ENCODE measurements around the gene MPP2. TPM values are rescaled to one million over a fixed set of nuclear protein-coding genes. Genes with fewer than 3 reads are reported as not detected.

Gene MPP2
- total and polyA plus RNA-seq, 2 of the 13 experiments (the other 11 are each of a cell fraction or from before 2014, with no cell fraction given): 0.20 to 1.7 TPM

GRCh38 chr17:43892647-43892952, 14.7 kb downstream of the MPP2 start:
- no peaks in the 10 kb centered on the region for H3K79me2 ChIP-seq (ENCODE audit: insufficient read depth, low read length)
- no peak overlapping the region for H3K4me2 ChIP-seq (ENCODE audit: low read depth, low read length)
- intact Hi-C loops (cut with micrococcal nuclease; ENCODE audit: unreplicated experiment): no loop called here
- peaks cover 1 to 12% of the 10 kb centered on the region in 2 experiments; a peak in 3 of 5 replicates for H3K27me3 ChIP-seq (ENCODE audit: control insufficient read depth in 1 of 2, insufficient read depth in 2 of 2, low read length in 2 of 2)
- 1% methylated on average over 4 of the region's 4 CpGs for WGBS (ENCODE audit: low lambda C conversion rate)
- no peak overlapping the region for H3K4me3 ChIP-seq (replicated peaks in 1 of 3; ENCODE audit: insufficient read depth in 1 of 3, low read depth in 2 of 3, low read length in 3 of 3)
- ChIA-PET CTCF (ENCODE audit: low intra/inter-chr PET ratio, low total read pairs) (no interaction called here), POLR2A (no interaction called here)
- BruUV-seq (replicated peaks): no TSS peak
- ATAC-seq (no peak), DNase-seq (ENCODE audit: low spot score) (no peak), FAIRE-seq (no peak)
- peaks cover 17% of the 10 kb centered on the region for H3K4me1 ChIP-seq (ENCODE audit: insufficient read depth, low read length)
- no peaks in the 10 kb centered on the region for H3K9me3 ChIP-seq (ENCODE audit: low read length)
- no peak for TF ChIP-seq FOSL2 (CRISPR knock-in tag; IDR thresholded peaks at IDR 0.05)
- TF ChIP-seq ZBTB7A (CRISPR knock-in tag; IDR thresholded peaks at IDR 0.05): no peak
- no peak for TF ChIP-seq ZNF567 (CRISPR knock-in tag; IDR thresholded peaks at IDR 0.05; ENCODE audit: borderline replicate concordance)
- TF ChIP-seq ZNF775 (CRISPR knock-in tag; IDR thresholded peaks at IDR 0.05; ENCODE audit: borderline replicate concordance): no peak
- no peak for TF ChIP-seq AGO1 (IDR thresholded peaks at IDR 0.05; ENCODE audit: low read depth, low read length, poor library complexity, severe bottlenecking)
- no peak for TF ChIP-seq TEAD2 (CRISPR knock-in tag; IDR thresholded peaks at IDR 0.05)
- TF ChIP-seq ZBTB2 (CRISPR knock-in tag; IDR thresholded peaks at IDR 0.05; ENCODE audit: low read depth): no peak
- no peak for TF ChIP-seq ZSCAN21 (CRISPR knock-in tag; IDR thresholded peaks at IDR 0.05; ENCODE audit: borderline replicate concordance)
- no peak for TF ChIP-seq CREB3 (CRISPR knock-in tag; IDR thresholded peaks at IDR 0.05)
- TF ChIP-seq ZFY (CRISPR knock-in tag; IDR thresholded peaks at IDR 0.05): no peak
- TF ChIP-seq ZMAT3 (CRISPR knock-in tag; conservative IDR thresholded peaks at IDR 0.05): no peak
- no peak for TF ChIP-seq XBP1 (CRISPR knock-in tag; IDR thresholded peaks at IDR 0.05)
- TF ChIP-seq SAFB2 (CRISPR knock-in tag; IDR thresholded peaks at IDR 0.05; ENCODE audit: borderline replicate concordance, low read depth): no peak
- no peak for TF ChIP-seq NBN (conservative IDR thresholded peaks at IDR 0.05)
- TF ChIP-seq SRY (CRISPR knock-in tag; IDR thresholded peaks at IDR 0.05): no peak
- no peak overlapping the region for H2AFZ ChIP-seq (ENCODE audit: low read length)
- H3K36me3 ChIP-seq (replicated peaks in 1 of 2; ENCODE audit: control insufficient read depth in 1 of 2, insufficient read depth in 2 of 2, low read length in 2 of 2): no peaks in the 10 kb centered on the region
- H4K20me1 ChIP-seq (ENCODE audit: insufficient read depth, low read length): no peaks in the 10 kb centered on the region
- in situ Hi-C loops (cut with HindIII; ENCODE audit: extremely low pct_ligation_motif_present, low pct_unique_long_range_greater_than_20kb): no loop called here
- no peak overlapping the region for H3K9ac ChIP-seq (ENCODE audit: insufficient read depth, low read depth, low read length)
- H3K27ac ChIP-seq (ENCODE audit: extremely low read length, insufficient read depth, low read length): no peak overlapping the region

All from HepG2 (cell line).